Neural cell (in vitro differentiated cells): ENCODE measurements around the gene FAF1. TPM values are rescaled to one million over a fixed set of nuclear protein-coding genes. Genes with fewer than 3 reads are reported as not detected.

ENCODE experiments used
- H2AFZ ChIP-seq: fragments of 200-600, 300-800 bp; sonication (generic), shearing (Covaris generic); 2 replicates; pipeline ENCODE4 v1.6.0; 2014; ENCODE audit warnings: low read depth, mild to moderate bottlenecking, antibody characterized with exemption, low read length, moderate library complexity
- H3F3A ChIP-seq: fragments of 200-600 bp; shearing (Covaris generic); 2 replicates; pipeline ENCODE4 v1.6.1; 2016; ENCODE audit warnings: mild to moderate bottlenecking, moderate library complexity, mixed read lengths, antibody characterized with exemption, low read length; ENCODE audit not compliant: insufficient read depth, poor library complexity, severe bottlenecking
- H3K27ac ChIP-seq: fragments of 200-600, 300-800 bp; sonication (generic), shearing (Covaris generic); 2 replicates; pipeline ENCODE4 v1.5.1; 2014; ENCODE audit warnings: mild to moderate bottlenecking, low read length, moderate library complexity
- H3K27me3 ChIP-seq: fragments of 300-800, 200-600 bp; sonication (generic), shearing (Covaris generic); 2 replicates; pipeline ENCODE4 v1.6.0; 2014; ENCODE audit warnings: mild to moderate bottlenecking, low read depth, low read length, moderate library complexity; ENCODE audit not compliant: insufficient read depth
- H3K36me3 ChIP-seq: fragments of 300-800, 200-600 bp; sonication (generic), shearing (Covaris generic); 2 replicates; pipeline ENCODE4 v1.5.1; 2014; ENCODE audit warnings: mild to moderate bottlenecking, antibody characterized with exemption, low read length, moderate library complexity; ENCODE audit not compliant: insufficient read depth
- H3K4me2 ChIP-seq: fragments of 300-800, 200-600 bp; sonication (generic), shearing (Covaris generic); 2 replicates; pipeline ENCODE4 v1.6.0; 2014; ENCODE audit warnings: mild to moderate bottlenecking, low read length
- H3K4me3 ChIP-seq: fragments of 300-800, 200-600 bp; sonication (generic), shearing (Covaris generic); 2 replicates; pipeline ENCODE4 v1.5.1; 2014; ENCODE audit warnings: mild to moderate bottlenecking, low read length, moderate library complexity
- H3K79me2 ChIP-seq: fragments of 200-600 bp; shearing (Covaris generic); replicated peaks from 2 replicates; pipeline ENCODE4 v1.6.0; 2014; ENCODE audit warnings: mild to moderate bottlenecking, low read length, moderate library complexity; ENCODE audit not compliant: insufficient read depth
- H3K9ac ChIP-seq: fragments of 300-800, 200-600 bp; sonication (generic), shearing (Covaris generic); 2 replicates; pipeline ENCODE4 v1.6.1; 2016; ENCODE audit warnings: mild to moderate bottlenecking, low read length, mixed read lengths
- H3K9me2 ChIP-seq: fragments of 200-600 bp; shearing (Covaris generic); 2 replicates; pipeline ENCODE4 v1.6.1; 2016; ENCODE audit warnings: mild to moderate bottlenecking, low read length, mixed read lengths; ENCODE audit not compliant: insufficient read depth
- H3K9me3 ChIP-seq: fragments of 200-600, 300-800 bp; sonication (generic), shearing (Covaris generic); 2 replicates; pipeline ENCODE4 v1.6.1; 2016; ENCODE audit warnings: mild to moderate bottlenecking, mixed run types, low read length, moderate library complexity, mixed read lengths
- H4K20me1 ChIP-seq: fragments of 200-600 bp; shearing (Covaris generic); 2 replicates; pipeline ENCODE4 v1.6.1; 2016; ENCODE audit warnings: mild to moderate bottlenecking, mixed run types; ENCODE audit not compliant: insufficient read depth
- EP300 ChIP-seq: fragments of 450-650 bp; conservative IDR thresholded peaks from 2 replicates; pipeline ENCODE4 v1.6.1; 2014; ENCODE audit warnings: antibody characterized with exemption, mild to moderate bottlenecking, moderate library complexity; ENCODE audit not compliant: poor library complexity, severe bottlenecking
- EZH2 ChIP-seq: fragments of 200-600, 300-800 bp; shearing (Covaris generic), sonication (generic); IDR thresholded peaks from 2 replicates; pipeline ENCODE4 v1.6.1; 2014; ENCODE audit warnings: antibody characterized with exemption, low read length, borderline replicate concordance, mild to moderate bottlenecking; ENCODE audit not compliant: insufficient read depth, poor library complexity, severe bottlenecking
- MXI1 ChIP-seq: fragments of 450-650 bp; conservative IDR thresholded peaks from 2 replicates; pipeline ENCODE4 v1.6.1; 2014; ENCODE audit warnings: antibody characterized with exemption, mild to moderate bottlenecking; ENCODE audit not compliant: poor library complexity, severe bottlenecking
- POLR2AphosphoS5 ChIP-seq: IDR thresholded peaks from 2 replicates; pipeline ENCODE4 v1.6.1; 2012
- SMC3 ChIP-seq: fragments of 450-650 bp; conservative IDR thresholded peaks from 2 replicates; pipeline ENCODE4 v1.6.1; 2014; ENCODE audit warnings: antibody characterized with exemption, mild to moderate bottlenecking, moderate library complexity; ENCODE audit not compliant: poor library complexity
- TAF1 ChIP-seq: IDR thresholded peaks from 2 replicates; pipeline ENCODE4 v1.6.1; 2012; ENCODE audit warnings: low read depth
- polyA plus RNA-seq: library from polyadenylated mRNA; depleted of rRNA; stranded (reverse); fragments of >200 nt; gene quantifications from 2 replicates; pipeline ENCODE4 v1.2.3, GENCODE V29; 2014
- TF ChIP-seq, protein P1 (sequence below): IDR thresholded peaks from 2 replicates; pipeline ENCODE4 v1.6.1; 2012; ENCODE audit warnings: borderline replicate concordance
- TF ChIP-seq, protein P2 (sequence below): fragments of 450-650 bp; IDR thresholded peaks from 2 replicates; pipeline ENCODE4 v1.5.1; 2014; ENCODE audit warnings: antibody characterized with exemption, mild to moderate bottlenecking, moderate library complexity; ENCODE audit not compliant: poor library complexity, severe bottlenecking

Gene FAF1
- polyA plus RNA-seq, 1 donor from 2014 or later, result 52.1 TPM

DNA sequence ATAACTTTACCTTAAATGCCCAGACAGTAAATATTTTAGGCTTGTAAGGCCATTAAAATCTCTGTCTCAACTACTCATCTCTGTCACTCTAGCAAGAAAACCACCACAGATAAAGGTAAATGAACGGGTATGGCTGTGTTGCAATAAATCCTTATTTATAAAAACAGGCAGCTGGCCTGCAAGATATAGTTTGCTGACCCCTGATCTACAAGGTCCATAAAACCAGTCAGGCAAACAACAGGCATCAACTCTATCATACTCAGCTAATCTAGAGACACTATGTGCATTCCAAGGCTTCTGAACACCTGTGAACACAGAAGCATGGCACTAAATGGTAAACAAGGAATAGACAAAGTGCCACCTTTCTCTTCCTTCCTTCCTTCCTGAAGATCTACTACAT, 9.7 kb downstream of the FAF1 start:
- Histone ChIP-seq H3F3A (no peaks in the 10 kb centered on the region), H3K27ac (no peak overlapping the region), H2AFZ (no peak overlapping the region), H3K9ac (no peak overlapping the region), H3K27me3 (no peaks in the 10 kb centered on the region), H4K20me1 (no peaks in the 10 kb centered on the region), H3K9me3 (no peaks in the 10 kb centered on the region), H3K79me2 (peaks cover 25% of the 10 kb centered on the region), H3K4me2 (no peak overlapping the region), H3K9me2 (no peaks in the 10 kb centered on the region), H3K36me3 (no peaks in the 10 kb centered on the region), H3K4me3 (no peak overlapping the region)
- TF ChIP-seq, protein P1, sequence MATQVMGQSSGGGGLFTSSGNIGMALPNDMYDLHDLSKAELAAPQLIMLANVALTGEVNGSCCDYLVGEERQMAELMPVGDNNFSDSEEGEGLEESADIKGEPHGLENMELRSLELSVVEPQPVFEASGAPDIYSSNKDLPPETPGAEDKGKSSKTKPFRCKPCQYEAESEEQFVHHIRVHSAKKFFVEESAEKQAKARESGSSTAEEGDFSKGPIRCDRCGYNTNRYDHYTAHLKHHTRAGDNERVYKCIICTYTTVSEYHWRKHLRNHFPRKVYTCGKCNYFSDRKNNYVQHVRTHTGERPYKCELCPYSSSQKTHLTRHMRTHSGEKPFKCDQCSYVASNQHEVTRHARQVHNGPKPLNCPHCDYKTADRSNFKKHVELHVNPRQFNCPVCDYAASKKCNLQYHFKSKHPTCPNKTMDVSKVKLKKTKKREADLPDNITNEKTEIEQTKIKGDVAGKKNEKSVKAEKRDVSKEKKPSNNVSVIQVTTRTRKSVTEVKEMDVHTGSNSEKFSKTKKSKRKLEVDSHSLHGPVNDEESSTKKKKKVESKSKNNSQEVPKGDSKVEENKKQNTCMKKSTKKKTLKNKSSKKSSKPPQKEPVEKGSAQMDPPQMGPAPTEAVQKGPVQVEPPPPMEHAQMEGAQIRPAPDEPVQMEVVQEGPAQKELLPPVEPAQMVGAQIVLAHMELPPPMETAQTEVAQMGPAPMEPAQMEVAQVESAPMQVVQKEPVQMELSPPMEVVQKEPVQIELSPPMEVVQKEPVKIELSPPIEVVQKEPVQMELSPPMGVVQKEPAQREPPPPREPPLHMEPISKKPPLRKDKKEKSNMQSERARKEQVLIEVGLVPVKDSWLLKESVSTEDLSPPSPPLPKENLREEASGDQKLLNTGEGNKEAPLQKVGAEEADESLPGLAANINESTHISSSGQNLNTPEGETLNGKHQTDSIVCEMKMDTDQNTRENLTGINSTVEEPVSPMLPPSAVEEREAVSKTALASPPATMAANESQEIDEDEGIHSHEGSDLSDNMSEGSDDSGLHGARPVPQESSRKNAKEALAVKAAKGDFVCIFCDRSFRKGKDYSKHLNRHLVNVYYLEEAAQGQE, result no peak
- no peak for TF ChIP-seq EZH2
- TF ChIP-seq, protein P2, sequence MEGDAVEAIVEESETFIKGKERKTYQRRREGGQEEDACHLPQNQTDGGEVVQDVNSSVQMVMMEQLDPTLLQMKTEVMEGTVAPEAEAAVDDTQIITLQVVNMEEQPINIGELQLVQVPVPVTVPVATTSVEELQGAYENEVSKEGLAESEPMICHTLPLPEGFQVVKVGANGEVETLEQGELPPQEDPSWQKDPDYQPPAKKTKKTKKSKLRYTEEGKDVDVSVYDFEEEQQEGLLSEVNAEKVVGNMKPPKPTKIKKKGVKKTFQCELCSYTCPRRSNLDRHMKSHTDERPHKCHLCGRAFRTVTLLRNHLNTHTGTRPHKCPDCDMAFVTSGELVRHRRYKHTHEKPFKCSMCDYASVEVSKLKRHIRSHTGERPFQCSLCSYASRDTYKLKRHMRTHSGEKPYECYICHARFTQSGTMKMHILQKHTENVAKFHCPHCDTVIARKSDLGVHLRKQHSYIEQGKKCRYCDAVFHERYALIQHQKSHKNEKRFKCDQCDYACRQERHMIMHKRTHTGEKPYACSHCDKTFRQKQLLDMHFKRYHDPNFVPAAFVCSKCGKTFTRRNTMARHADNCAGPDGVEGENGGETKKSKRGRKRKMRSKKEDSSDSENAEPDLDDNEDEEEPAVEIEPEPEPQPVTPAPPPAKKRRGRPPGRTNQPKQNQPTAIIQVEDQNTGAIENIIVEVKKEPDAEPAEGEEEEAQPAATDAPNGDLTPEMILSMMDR, result no peak

DNA sequence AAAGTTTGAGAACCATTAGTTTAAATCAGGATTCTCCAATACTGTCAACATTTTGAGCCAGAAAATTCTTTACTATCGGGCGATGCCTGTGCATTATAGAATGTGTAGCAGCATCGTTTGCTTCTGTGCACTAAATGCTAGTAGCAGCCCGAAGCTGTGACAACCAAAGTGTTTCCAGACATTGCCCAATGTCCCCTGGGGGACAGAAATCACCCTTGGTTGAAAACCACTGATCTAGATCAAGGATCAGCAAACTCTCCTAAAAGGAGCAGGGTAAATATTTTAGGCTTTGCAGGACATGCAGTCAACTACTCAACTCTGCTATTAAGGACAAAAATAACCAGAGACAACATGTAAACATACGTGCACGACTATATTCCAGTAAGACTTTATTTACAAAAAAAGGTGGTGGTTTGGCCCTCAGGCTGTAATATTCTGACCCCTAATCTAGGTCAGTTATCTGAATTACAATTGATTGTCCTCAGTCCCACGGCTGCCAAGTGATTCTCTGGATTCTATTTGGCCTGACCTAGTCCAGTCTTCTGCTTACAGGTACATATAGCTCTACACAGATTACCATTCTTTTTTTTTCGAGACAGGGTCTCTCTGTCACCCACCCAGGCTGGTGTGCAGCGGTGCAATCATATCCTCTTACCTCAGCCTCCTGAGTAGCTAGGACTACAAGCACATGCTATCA, 10.6 kb downstream of the FAF1 start:
- no peaks in the 10 kb centered on the region for H3K36me3 ChIP-seq
- no peak for TF ChIP-seq EZH2
- TF ChIP-seq, protein P1, result no peak
- TF ChIP-seq, protein P2, result no peak
- no peak for TF ChIP-seq EP300
- TF ChIP-seq MXI1, result no peak
- no peak for TF ChIP-seq POLR2AphosphoS5
- no peak for TF ChIP-seq TAF1
- TF ChIP-seq SMC3, result no peak
- H3K4me2 ChIP-seq, result no peak overlapping the region
- no peak overlapping the region for H2AFZ ChIP-seq
- H3K9me2 ChIP-seq, result no peaks in the 10 kb centered on the region
- H4K20me1 ChIP-seq, result no peaks in the 10 kb centered on the region
- H3K27ac ChIP-seq, result no peak overlapping the region
- no peaks in the 10 kb centered on the region for H3F3A ChIP-seq
- no peaks in the 10 kb centered on the region for H3K9me3 ChIP-seq
- no peak overlapping the region for H3K9ac ChIP-seq
- H3K79me2 ChIP-seq, result peaks cover 25% of the 10 kb centered on the region
- no peaks in the 10 kb centered on the region for H3K27me3 ChIP-seq
- no peak overlapping the region for H3K4me3 ChIP-seq
